SK-N-SH (cell line): ENCODE measurements around the gene MTG1. TPM values are rescaled to one million over a fixed set of nuclear protein-coding genes. Genes with fewer than 3 reads are reported as not detected.

ENCODE experiments used
- CTCF ChIA-PET: fragments of 300-600, 350-600 bp; formaldehyde crosslinking; extraction: SDS; loops from one replicate; lab custom pipeline; 2021; lab: Yijun Ruan, JAX
- POLR2A ChIA-PET: fragments of 350-600 bp; sonication (Branson Sonifier 250); formaldehyde crosslinking; extraction: SDS; loops from one replicate; lab custom pipeline; 2020; ENCODE audit warnings: antibody characterized with exemption, inconsistent platforms; lab: Yijun Ruan, JAX
- DNase-seq: peaks from one replicate; pipeline ENCODE4 v3.0.0; 2012
- H2AFZ ChIP-seq: fragments of 200-600 bp; sonication (generic); 2 replicates; pipeline ENCODE4 v1.8.1; 2016; ENCODE audit warnings: antibody characterized with exemption, mild to moderate bottlenecking, low read depth
- H3F3A ChIP-seq: fragments of 200-600 bp; sonication (generic); replicated peaks from 2 replicates; pipeline ENCODE3; 2016; ENCODE audit warnings: antibody characterized with exemption, mild to moderate bottlenecking; ENCODE audit not compliant: insufficient read depth
- H3K27ac ChIP-seq, 2 experiments: fragments of 200-500 bp in 1 of 2; fragments of 200-600 bp in 1 of 2; sonication (Bioruptor generic) in 1 of 2; sonication (generic), shearing (Covaris generic) in 1 of 2; 2 replicates each; pipeline versions ENCODE4 v1.5.1 to v1.6.1; 2014 to 2016; ENCODE audit warnings: low read depth in 2 of 2, inconsistent platforms in 1 of 2, low read length in 1 of 2, mild to moderate bottlenecking in 1 of 2, mixed read lengths in 1 of 2
- H3K27me3 ChIP-seq: fragments of 200-600 bp; sonication (generic), shearing (Covaris generic); 2 replicates; pipeline ENCODE4 v1.6.1; 2016; ENCODE audit warnings: mixed run types; ENCODE audit not compliant: insufficient read depth
- H3K36me3 ChIP-seq, 2 experiments: fragments of 200-500 bp in 1 of 2; fragments of 200-600 bp in 1 of 2; sonication (Bioruptor generic) in 1 of 2; sonication (generic) in 1 of 2; replicated peaks in 1 of 2; 2 replicates each; pipeline versions ENCODE3 to v1.5.1; 2014 to 2016; ENCODE audit warnings: low read length in 1 of 2, mild to moderate bottlenecking in 1 of 2; ENCODE audit not compliant: insufficient read depth in 2 of 2, control insufficient read depth in 1 of 2
- H3K4me1 ChIP-seq, 2 experiments: fragments of 200-500 bp in 1 of 2; fragments of 200-600 bp in 1 of 2; sonication (Bioruptor generic) in 1 of 2; sonication (generic), shearing (Covaris generic) in 1 of 2; 2 replicates each; pipeline versions ENCODE4 v1.5.1 to v1.6.1; 2014 to 2016; ENCODE audit warnings: low read depth in 1 of 2, low read length in 1 of 2, mixed run types in 1 of 2; ENCODE audit not compliant: insufficient read depth in 2 of 2, control insufficient read depth in 1 of 2
- H3K4me2 ChIP-seq: fragments of 200-600 bp; sonication (generic), shearing (Covaris generic); 2 replicates; pipeline ENCODE4 v1.6.1; 2017; ENCODE audit warnings: mixed run types
- H3K4me3 ChIP-seq, 2 experiments: fragments of 200-500 bp in 1 of 2; fragments of 200-600 bp in 1 of 2; sonication (Bioruptor generic) in 1 of 2; sonication (generic), shearing (Covaris generic) in 1 of 2; 2 replicates each; pipeline versions ENCODE4 v1.5.1 to v1.8.1; 2014 to 2016; ENCODE audit warnings: low read depth in 2 of 2, inconsistent platforms in 1 of 2, low read length in 1 of 2, mild to moderate bottlenecking in 1 of 2, mixed read lengths in 1 of 2, moderate library complexity in 1 of 2
- H3K79me2 ChIP-seq: fragments of 200-600 bp; sonication (generic); 2 replicates; pipeline ENCODE4 v1.8.1; 2017; ENCODE audit warnings: mild to moderate bottlenecking; ENCODE audit not compliant: insufficient read depth
- H3K9ac ChIP-seq: fragments of 200-600 bp; sonication (generic); 2 replicates; pipeline ENCODE4 v1.6.1; 2017; ENCODE audit warnings: mixed run types
- H3K9me2 ChIP-seq: fragments of 200-600 bp; sonication (generic); 2 replicates; pipeline ENCODE4 v1.6.1; 2017; ENCODE audit warnings: mixed run types
- H3K9me3 ChIP-seq: fragments of 200-600 bp; sonication (generic); 2 replicates; pipeline ENCODE4 v1.6.1; 2017; ENCODE audit warnings: mixed run types, mild to moderate bottlenecking, moderate library complexity
- H4K20me1 ChIP-seq: fragments of 200-600 bp; sonication (generic); 2 replicates; pipeline ENCODE4 v1.6.1; 2017; ENCODE audit warnings: mild to moderate bottlenecking, mixed run types; ENCODE audit not compliant: insufficient read depth
- FOSL2 ChIP-seq: IDR thresholded peaks from 2 replicates; pipeline ENCODE4 v1.4.0; 2012; ENCODE audit warnings: low read depth, mild to moderate bottlenecking, moderate library complexity, borderline replicate concordance
- FOXM1 ChIP-seq: IDR thresholded peaks from 2 replicates; pipeline ENCODE4 v1.4.0; 2012; ENCODE audit warnings: low read depth, mild to moderate bottlenecking
- GATA2 ChIP-seq: sonication (generic); formaldehyde crosslinking; IDR thresholded peaks from 2 replicates; pipeline ENCODE4 v1.5.0; 2020; ENCODE audit warnings: mild to moderate bottlenecking, missing genetic modification reagents
- MXI1 ChIP-seq: IDR thresholded peaks from 2 replicates; pipeline ENCODE4 v1.6.1; 2012; ENCODE audit warnings: mild to moderate bottlenecking, low read depth, low read length, improper control_type of control experiment
- NFIC ChIP-seq: IDR thresholded peaks from 2 replicates; pipeline ENCODE4 v1.4.0; 2012; ENCODE audit warnings: borderline replicate concordance
- PBX3 ChIP-seq: IDR thresholded peaks from 2 replicates; pipeline ENCODE4; 2012
- RXRA ChIP-seq: IDR thresholded peaks from 2 replicates; pipeline ENCODE4 v1.4.0; 2012; ENCODE audit warnings: low read depth, mild to moderate bottlenecking, borderline replicate concordance
- SIN3A ChIP-seq: IDR thresholded peaks from 2 replicates; pipeline ENCODE4 v1.6.1; 2012; ENCODE audit warnings: low read depth, mild to moderate bottlenecking, low read length, moderate library complexity, borderline replicate concordance
- TEAD4 ChIP-seq: IDR thresholded peaks from 2 replicates; pipeline ENCODE4 v1.4.0; 2012; ENCODE audit warnings: mild to moderate bottlenecking, borderline replicate concordance; ENCODE audit not compliant: insufficient read depth
- USF1 ChIP-seq: IDR thresholded peaks from 2 replicates; pipeline ENCODE4 v1.4.0; 2012; ENCODE audit warnings: low read depth, borderline replicate concordance
- USF2 ChIP-seq: fragments of 150-350 bp; IDR thresholded peaks from 2 replicates; pipeline ENCODE4 v1.6.1; 2017; ENCODE audit warnings: antibody characterized with exemption, low read length, low read depth, borderline replicate concordance
- ZBTB33 ChIP-seq: IDR thresholded peaks from 2 replicates; pipeline ENCODE4 v1.4.0; 2012; ENCODE audit warnings: low read depth, borderline replicate concordance
- WGBS: methylation state at CpG from one replicate; pipeline ENCODE4 v1.1.6; 2017; ENCODE audit warnings: low lambda C conversion rate; 5-methylcytosine and 5-hydroxymethylcytosine counted together
- polyA plus RNA-seq, 3 experiments: library from polyadenylated mRNA; depleted of rRNA; stranded (reverse); fragments of >200 nt; gene quantifications; 2 replicates each; pipeline ENCODE4 v1.2.3, GENCODE V29; 2012

Gene MTG1
- polyA plus RNA-seq, 1 of the 3 experiments (the other 2 are of a cell fraction) = 86.4 TPM

- no peak for TF ChIP-seq PBX3
- TF ChIP-seq, all 33 proteins: peak for 0
Measured at GRCh38 chr10:133381036-133381435, 12.9 kb upstream of the MTG1 start (continued).

- no peak for TF ChIP-seq PBX3
- TF ChIP-seq NFIC = no peak
- TF ChIP-seq USF2 = no peak
- TF ChIP-seq SIN3A = no peak
- TF ChIP-seq ZBTB33 = no peak
- no peak for TF ChIP-seq USF1
- TF ChIP-seq TEAD4 = no peak
- TF ChIP-seq GATA2 = no peak
- no peak for TF ChIP-seq FOXM1
- TF ChIP-seq RXRA = no peak
- no peak for TF ChIP-seq MXI1
- no peak for TF ChIP-seq FOSL2
- no peak overlapping the region for H2AFZ ChIP-seq
- POLR2A ChIA-PET = no interaction called here
- H3K9me2 ChIP-seq = no peaks in the 10 kb centered on the region
- CTCF ChIA-PET = interaction anchor here (1.3 kb wide), 1 partner anchor 54 kb away, joined by 4 read pairs; no protein-coding TSS in a partner anchor
- no peak for DNase-seq
- H3K4me2 ChIP-seq = no peak overlapping the region
- H3K9me3 ChIP-seq = no peaks in the 10 kb centered on the region
- no peaks in the 10 kb centered on the region for H4K20me1 ChIP-seq
- no peak overlapping the region for H3K9ac ChIP-seq
- no peaks in the 10 kb centered on the region for H3K79me2 ChIP-seq
- 90% methylated on average over 4 of the region's 4 CpGs for WGBS
- no peak overlapping the region for H3K4me3 ChIP-seq
- no peak overlapping the region for H3K27ac ChIP-seq
- H3K27me3 ChIP-seq = no peaks in the 10 kb centered on the region
- peaks cover 0 to 3% of the 10 kb centered on the region in 2 experiments for H3K36me3 ChIP-seq
- H3F3A ChIP-seq = no peaks in the 10 kb centered on the region
- H3K4me1 ChIP-seq = peaks cover 0 to 9% of the 10 kb centered on the region in 2 experiments; a peak in 1 of 4 replicates
Measured at GRCh38 chr10:133383551-133383950, 10.4 kb upstream of the MTG1 start.
